22Rv1 (cell line): ENCODE results near the gene DYRK1A.
"Not testable (repeated sequence)": the region's sequence is repeated elsewhere in the genome, so short reads cannot be mapped to it uniquely, and the experiment has no call there.

Experiments used
- H3K27ac ChIP-seq: fragments of 450-650 bp; 2 replicates; pipeline ENCODE4 v1.5.1; 2017
- CTCF ChIP-seq: fragments of 450-650 bp; IDR thresholded peaks from 2 replicates; pipeline ENCODE4 v1.5.1; 2017; ENCODE audit warnings: mild to moderate bottlenecking
- ZFX ChIP-seq: fragments of 450-650 bp; IDR thresholded peaks from 2 replicates; pipeline ENCODE4 v1.6.1; 2017; ENCODE audit warnings: antibody characterized with exemption, borderline replicate concordance

The DYRK1A gene

GRCh38 chr21:37366482-37367316 lies at the start of gene DYRK1A:
TSS of gene DYRK1A (plus strand) at chr21:37366773. CDS start at chr21:37420375, 53,602 bp downstream.
- H3K27ac ChIP-seq = peak within 1 kb of the TSS; percentile 99
- TF ChIP-seq CTCF = no peak

- no peak overlapping the region for H3K27ac ChIP-seq
- TF ChIP-seq CTCF = no peak
- TF ChIP-seq ZFX = no peak
Observed at GRCh38 chr21:37319551-37319950, 47.0 kb upstream of the DYRK1A start.

- TF ChIP-seq ZFX (no peak), CTCF (no peak)
- no peak overlapping the region for H3K27ac ChIP-seq
Observed at GRCh38 chr21:37322084-37322483, 44.5 kb upstream of the DYRK1A start.

- TF ChIP-seq ZFX (no peak), CTCF (no peak)
Observed at GRCh38 chr21:37324558-37324957, 42.0 kb upstream of the DYRK1A start.

GRCh38 chr21:37328147-37328546 lies 38.4 kb upstream of the DYRK1A start:
- H3K27ac ChIP-seq = not testable (repeated sequence)

More at GRCh38 chr21:37324558-37324957, 42.0 kb upstream of the DYRK1A start:
- H3K27ac ChIP-seq = no peak overlapping the region

GRCh38 chr21:37331411-37331810 lies 35.2 kb upstream of the DYRK1A start:
- no peak for TF ChIP-seq CTCF
- TF ChIP-seq ZFX = no peak
- H3K27ac ChIP-seq = no peak overlapping the region

- TF ChIP-seq ZFX (no peak), CTCF (no peak)
- H3K27ac ChIP-seq = no peak overlapping the region
Observed at GRCh38 chr21:37335053-37335452, 31.5 kb upstream of the DYRK1A start.

- TF ChIP-seq ZFX (no peak), CTCF (no peak)
- no peak overlapping the region for H3K27ac ChIP-seq
Observed at GRCh38 chr21:37337179-37337578, 29.4 kb upstream of the DYRK1A start.
